Thyroid gland (tissue), 4 donors: ENCODE results near the gene SPEM3. TPM values are rescaled to one million over a fixed set of nuclear protein-coding genes. Genes with fewer than 3 reads are reported as not detected.

Experiments
- DNase-seq, 2 donors: peaks; one replicate each; pipeline ENCODE4 v3.0.0-alpha.2; 2019
- H3K27ac ChIP-seq, 3 donors: fragments of 200-600 bp; sonication (generic); 1 replicate in 2 of 3; 2 replicates in 1 of 3; pipeline ENCODE4 v1.5.1; 2016 to 2019; ENCODE audit warnings: mild to moderate bottlenecking in 1 of 3, moderate library complexity in 1 of 3
- H3K27me3 ChIP-seq: fragments of 200-600 bp; sonication (generic); one replicate; pipeline ENCODE4 v1.5.1; 2019
- H3K36me3 ChIP-seq, 2 donors: fragments of 200-600 bp; sonication (generic); one replicate each; pipeline ENCODE4 v1.5.1; 2016 to 2019
- H3K4me1 ChIP-seq, 2 donors: fragments of 200-600 bp; sonication (generic); one replicate each; pipeline ENCODE4 v1.5.1; 2017 to 2019
- H3K4me3 ChIP-seq, 3 donors: fragments of 200-600 bp; sonication (generic); replicated peaks in 1 of 3; 1 replicate in 2 of 3; 2 replicates in 1 of 3; pipeline ENCODE4 v1.5.1; 2016; ENCODE audit warnings: mild to moderate bottlenecking in 1 of 3
- H3K9me3 ChIP-seq: fragments of 200-600 bp; sonication (generic); one replicate; pipeline ENCODE4 v1.5.1; 2017
- CTCF ChIP-seq, 6 experiments: fragments of 200-600 bp in 3 of 6; fragments of 450-650 bp in 3 of 6; sonication (generic) in 3 of 6; IDR thresholded peaks; one replicate each; pipeline ENCODE4 v1.5.1; 2016 to 2019; ENCODE audit warnings: antibody characterized with exemption in 6 of 6, mild to moderate bottlenecking in 2 of 6, inconsistent platforms in 1 of 6, moderate library complexity in 1 of 6
- POLR2A ChIP-seq, 2 donors: fragments of 450-650 bp; IDR thresholded peaks; one replicate each; pipeline ENCODE4 v1.6.1; 2017; ENCODE audit warnings: antibody characterized with exemption in 2 of 2, mild to moderate bottlenecking in 2 of 2, moderate library complexity in 1 of 2
- WGBS, 2 donors: methylation state at CpG; one replicate each; pipeline ENCODE4 v1.1.5; 2017; 5-methylcytosine and 5-hydroxymethylcytosine counted together
- intact Hi-C: fragments of 100-400 bp; cut with DNase I; formaldehyde crosslinking; loops from one replicate; pipeline ENCODE4 v1.15.1; 2023
- total RNA-seq, 4 donors: library from RNA; depleted of rRNA; stranded (reverse); fragments of >200 nt; gene quantifications; one replicate each; pipeline ENCODE4 v1.2.3, GENCODE V29; 2016

Gene SPEM3
- total RNA-seq, 4 donors from 2014 or later: not detected

- WGBS, 2 donors: 89 to 94% methylated on average over 1 of the region's 1 CpG
- H3K4me1 ChIP-seq: peaks cover 3 to 6% of the 10 kb centered on the region in 2 donors
- H3K9me3 ChIP-seq: no peaks in the 10 kb centered on the region
- no peaks in the 10 kb centered on the region for H3K27me3 ChIP-seq
- no peak overlapping the region for H3K4me3 ChIP-seq
- no peak overlapping the region for H3K27ac ChIP-seq
- no peak for DNase-seq
- TF ChIP-seq CTCF (IDR thresholded peaks at IDR 0.05): no peak
- TF ChIP-seq POLR2A (IDR thresholded peaks at IDR 0.05): no peak
- intact Hi-C loops: no loop called here
- H3K36me3 ChIP-seq: no peaks in the 10 kb centered on the region
Observed at GRCh38 chr17:7431231-7431630, 2.6 kb downstream of the SPEM3 start.

DNA sequence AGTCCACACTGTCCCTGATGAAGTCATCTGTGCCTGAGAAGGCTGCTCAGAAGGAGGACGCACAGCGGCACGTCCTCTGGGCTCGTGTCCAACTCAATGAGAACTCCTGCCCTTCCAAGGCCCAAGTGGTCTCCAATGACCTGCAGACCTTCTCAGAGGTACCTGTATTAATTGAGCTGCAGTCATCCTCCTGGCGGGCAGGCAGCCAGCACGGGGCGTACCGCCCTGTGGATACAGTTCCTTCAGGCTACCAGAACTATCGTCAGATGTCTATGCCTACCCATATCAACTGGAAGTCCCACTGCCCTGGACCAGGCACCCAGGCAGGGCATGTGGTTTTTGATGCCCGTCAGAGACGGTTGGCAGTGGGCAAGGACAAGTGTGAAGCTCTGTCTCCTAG is 3.6 kb downstream of the SPEM3 start:
- TF ChIP-seq POLR2A (IDR thresholded peaks at IDR 0.05): no peak
- TF ChIP-seq CTCF (IDR thresholded peaks at IDR 0.05): no peak
- no peak for DNase-seq
- H3K4me3 ChIP-seq: no peak overlapping the region
- WGBS, 2 donors: 75% methylated on average over 10 to 11 of the region's 11 CpGs
- intact Hi-C loops: no loop called here
- H3K27ac ChIP-seq: no peak overlapping the region
- peaks cover 13 to 15% of the 10 kb centered on the region in 2 donors for H3K4me1 ChIP-seq
- no peaks in the 10 kb centered on the region for H3K9me3 ChIP-seq
- no peaks in the 10 kb centered on the region for H3K36me3 ChIP-seq
- no peaks in the 10 kb centered on the region for H3K27me3 ChIP-seq

- Histone ChIP-seq H3K9me3 (no peaks in the 10 kb centered on the region), H3K4me1 (peaks cover 31 to 49% of the 10 kb centered on the region in 2 donors), H3K36me3 (no peaks in the 10 kb centered on the region), H3K27ac (peak overlapping the region; percentile 25 to 64 (median 61)), H3K4me3 (peak overlapping the region; percentile 30 to 53 (median 38)), H3K27me3 (no peaks in the 10 kb centered on the region)
- intact Hi-C loops: loop anchor here (5.0 kb wide), 2 partner anchors 84 to 126 kb away; partner anchors contain the start of genes KCTD11 and SENP3
- WGBS, 2 donors: 5 to 7% methylated on average over 30 to 42 of the region's 49 CpGs
- peak; percentile 49 to 56 for DNase-seq
- TF ChIP-seq CTCF (IDR thresholded peaks at IDR 0.05): peak in 1 of 6 experiments; percentile 16
- peak in 1 of 2 donors; percentile 0 for TF ChIP-seq POLR2A (IDR thresholded peaks at IDR 0.05)
Observed at GRCh38 chr17:7435676-7436555, 7.3 kb downstream of the SPEM3 start.

DNA sequence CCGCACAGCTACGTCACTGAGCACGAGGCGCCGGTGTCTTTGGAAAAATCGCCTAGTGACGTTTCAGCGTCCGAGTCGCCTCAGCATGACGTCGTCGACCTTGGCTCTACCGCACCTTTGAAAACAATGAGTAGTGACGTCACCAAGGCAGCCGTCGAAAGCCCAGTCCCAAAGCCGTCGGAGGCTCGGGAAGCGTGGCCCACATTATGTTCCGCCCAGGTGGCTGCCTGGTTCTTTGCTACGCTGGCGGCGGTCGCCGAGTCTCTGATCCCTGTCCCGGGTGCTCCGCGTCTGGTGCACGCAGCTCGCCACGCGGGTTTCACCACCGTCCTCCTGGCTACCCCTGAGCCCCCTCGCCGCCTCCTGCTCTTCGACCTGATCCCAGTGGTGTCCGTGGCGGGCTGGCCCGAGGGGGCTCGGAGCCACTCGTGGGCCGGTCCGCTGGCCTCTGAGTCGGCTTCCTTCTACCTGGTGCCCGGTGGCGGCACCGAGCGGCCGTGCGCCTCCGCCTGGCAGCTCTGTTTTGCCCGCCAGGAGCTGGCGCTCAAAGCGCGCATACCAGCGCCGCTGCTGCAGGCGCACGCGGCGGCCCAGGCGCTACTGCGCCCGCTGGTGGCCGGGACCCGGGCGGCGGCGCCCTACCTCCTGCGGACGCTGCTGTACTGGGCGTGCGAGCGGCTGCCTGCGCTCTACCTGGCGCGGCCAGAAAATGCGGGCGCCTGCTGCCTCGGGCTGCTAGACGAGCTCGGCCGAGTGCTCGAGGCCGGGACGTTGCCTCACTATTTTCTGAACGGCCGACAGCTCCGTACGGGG is 8.1 kb downstream of the SPEM3 start:
- TF ChIP-seq CTCF (IDR thresholded peaks at IDR 0.05) (peak; percentile 43 to 95 (median 82)), POLR2A (IDR thresholded peaks at IDR 0.05) (peak in 1 of 2 donors; percentile 46)
- H3K27me3 ChIP-seq: no peaks in the 10 kb centered on the region
- no peaks in the 10 kb centered on the region for H3K9me3 ChIP-seq
- WGBS, 2 donors: 6% methylated on average over 20 of the region's 92 CpGs; no CpG with 5 or more reads in 1 of the 2 donors
- H3K4me1 ChIP-seq: peaks cover 31 to 51% of the 10 kb centered on the region in 2 donors
- H3K36me3 ChIP-seq: no peaks in the 10 kb centered on the region
- peak; percentile 87 to 88 for DNase-seq
- intact Hi-C loops: loop anchor here (5.0 kb wide), 2 partner anchors 84 to 126 kb away; partner anchors contain the start of genes KCTD11 and SENP3
- peak overlapping the region; percentile 60 to 67 (median 63) for H3K27ac ChIP-seq
- H3K4me3 ChIP-seq: peak overlapping the region in 1 of 3 donors; percentile 38
